Measurements from ENCODE around the gene ZNF20. TPM values are rescaled to one million over a fixed set of nuclear protein-coding genes. Genes with fewer than 3 reads are reported as not detected.

The ZNF20 gene
- total RNA-seq, 2 experiments from 2014 or later = 2.3 to 2.7 TPM

Other genes with a start within 250 kb of the ZNF20 start
- 10 to 100 TPM in 1 of 2 experiments, 1 to 10 TPM in 1; 9.1 to 10.7 TPM for gene ZNF700, start 215.2 kb downstream of the ZNF20 start, total RNA-seq
- gene ZNF763, start 175.3 kb downstream of the ZNF20 start, total RNA-seq = 1 to 10 TPM in 1 of 2 experiments, under 1 TPM in 1; 0.80 to 1.0 TPM
- under 1 TPM; 0.65 to 0.74 TPM for gene ZNF433, start 104.7 kb downstream of the ZNF20 start, total RNA-seq
- under 1 TPM; 0.59 to 0.65 TPM for gene ZNF878, start 87.4 kb downstream of the ZNF20 start, total RNA-seq
- 1 to 10 TPM; 3.0 to 3.3 TPM for gene ZNF844, start 75.6 kb downstream of the ZNF20 start, total RNA-seq
- gene ZNF625, start 16.4 kb upstream of the ZNF20 start, total RNA-seq = 1 to 10 TPM; 2.8 to 3.5 TPM
- 10 to 100 TPM in 1 of 2 experiments, 1 to 10 TPM in 1; 9.2 to 10.1 TPM for gene ZNF136, start 22.7 kb upstream of the ZNF20 start, total RNA-seq
- gene ZNF44, start 154.5 kb upstream of the ZNF20 start, total RNA-seq = 1 to 10 TPM; 6.4 to 6.9 TPM
- gene ZNF563, start 193.3 kb upstream of the ZNF20 start, total RNA-seq = 1 to 10 TPM; 3.2 to 3.5 TPM
- gene ZNF442, start 225.3 kb upstream of the ZNF20 start, total RNA-seq = 1 to 10 TPM; 1.5 to 2.5 TPM

Measured in activated CD8-positive, alpha-beta memory T cell treated with anti-CD3 and anti-CD28 coated beads for 36 hours (primary cell).